Measurements from ENCODE around the gene C17orf50. TPM values are rescaled to one million over a fixed set of nuclear protein-coding genes. Genes with fewer than 3 reads are reported as not detected.

The C17orf50 gene
- total RNA-seq, 1 donor from 2014 or later = not detected

GRCh38 chr17:35765756-35766488 lies 5.2 kb downstream of the C17orf50 start:
- no peak overlapping the region for H3K4me3 ChIP-seq (ENCODE audit: low read length in 3 of 3)
- H3K9ac ChIP-seq (ENCODE audit: low read depth in 1 of 3, low read length in 3 of 3) = no peak overlapping the region
- H3K4me1 ChIP-seq (ENCODE audit: control insufficient read depth in 3 of 3, insufficient read depth in 3 of 3, low read length in 3 of 3) = peaks cover 9 to 15% (median 12%) of the 10 kb centered on the region in 3 donors
- H3K27ac ChIP-seq (ENCODE audit: low read depth, low read length) = no peak overlapping the region
- no peaks in the 10 kb centered on the region for H3K36me3 ChIP-seq (ENCODE audit: control insufficient read depth in 3 of 3, insufficient read depth in 3 of 3, low read length in 3 of 3)
- no peaks in the 10 kb centered on the region for H3K9me3 ChIP-seq (ENCODE audit: control insufficient read depth in 3 of 3, low read length in 3 of 3)
- no peaks in the 10 kb centered on the region for H3K27me3 ChIP-seq (ENCODE audit: control insufficient read depth in 3 of 3, insufficient read depth in 3 of 3, low read length in 3 of 3)

GRCh38 chr17:35766489-35766877 lies 5.8 kb downstream of the C17orf50 start:
- Histone ChIP-seq H3K9me3 (ENCODE audit: control insufficient read depth in 3 of 3, low read length in 3 of 3) (no peaks in the 10 kb centered on the region), H3K36me3 (ENCODE audit: control insufficient read depth in 3 of 3, insufficient read depth in 3 of 3, low read length in 3 of 3) (no peaks in the 10 kb centered on the region), H3K9ac (ENCODE audit: low read depth in 1 of 3, low read length in 3 of 3) (peak overlapping the region in 1 of 3 donors; percentile 3), H3K4me3 (ENCODE audit: low read length in 3 of 3) (no peak overlapping the region), H3K27me3 (ENCODE audit: control insufficient read depth in 3 of 3, insufficient read depth in 3 of 3, low read length in 3 of 3) (no peaks in the 10 kb centered on the region), H3K4me1 (ENCODE audit: control insufficient read depth in 3 of 3, insufficient read depth in 3 of 3, low read length in 3 of 3) (peaks cover 9 to 15% (median 12%) of the 10 kb centered on the region in 3 donors), H3K27ac (ENCODE audit: low read depth, low read length) (no peak overlapping the region)

- Histone ChIP-seq H3K4me3 (ENCODE audit: low read length in 3 of 3) (no peak overlapping the region), H3K4me1 (ENCODE audit: control insufficient read depth in 3 of 3, insufficient read depth in 3 of 3, low read length in 3 of 3) (peaks cover 9 to 15% (median 12%) of the 10 kb centered on the region in 3 donors), H3K9ac (ENCODE audit: low read depth in 1 of 3, low read length in 3 of 3) (no peak overlapping the region), H3K36me3 (ENCODE audit: control insufficient read depth in 3 of 3, insufficient read depth in 3 of 3, low read length in 3 of 3) (no peaks in the 10 kb centered on the region), H3K27ac (ENCODE audit: low read depth, low read length) (no peak overlapping the region), H3K9me3 (ENCODE audit: control insufficient read depth in 3 of 3, low read length in 3 of 3) (no peaks in the 10 kb centered on the region), H3K27me3 (ENCODE audit: control insufficient read depth in 3 of 3, insufficient read depth in 3 of 3, low read length in 3 of 3) (no peaks in the 10 kb centered on the region)
These were observed 6.3 kb downstream of the C17orf50 start for GRCh38 chr17:35766903-35767510.

GRCh38 chr17:35768797-35769196 lies 8.1 kb downstream of the C17orf50 start:
- Histone ChIP-seq H3K27me3 (ENCODE audit: control insufficient read depth in 3 of 3, insufficient read depth in 3 of 3, low read length in 3 of 3) (no peaks in the 10 kb centered on the region), H3K36me3 (ENCODE audit: control insufficient read depth in 3 of 3, insufficient read depth in 3 of 3, low read length in 3 of 3) (no peaks in the 10 kb centered on the region), H3K4me3 (ENCODE audit: low read length in 3 of 3) (no peak overlapping the region), H3K9me3 (ENCODE audit: control insufficient read depth in 3 of 3, low read length in 3 of 3) (no peaks in the 10 kb centered on the region), H3K9ac (ENCODE audit: low read depth in 1 of 3, low read length in 3 of 3) (no peak overlapping the region), H3K4me1 (ENCODE audit: control insufficient read depth in 3 of 3, insufficient read depth in 3 of 3, low read length in 3 of 3) (peaks cover 9 to 15% (median 11%) of the 10 kb centered on the region in 3 donors), H3K27ac (ENCODE audit: low read depth, low read length) (no peak overlapping the region)

GRCh38 chr17:35769895-35770486 lies 9.3 kb downstream of the C17orf50 start:
- H3K9me3 ChIP-seq (ENCODE audit: control insufficient read depth in 3 of 3, low read length in 3 of 3) = no peaks in the 10 kb centered on the region
- H3K27me3 ChIP-seq (ENCODE audit: control insufficient read depth in 3 of 3, insufficient read depth in 3 of 3, low read length in 3 of 3) = no peaks in the 10 kb centered on the region
- no peak overlapping the region for H3K27ac ChIP-seq (ENCODE audit: low read depth, low read length)
- peaks cover 4 to 13% (median 10%) of the 10 kb centered on the region in 3 donors for H3K4me1 ChIP-seq (ENCODE audit: control insufficient read depth in 3 of 3, insufficient read depth in 3 of 3, low read length in 3 of 3)
- H3K4me3 ChIP-seq (ENCODE audit: low read length in 3 of 3) = no peak overlapping the region
- no peaks in the 10 kb centered on the region for H3K36me3 ChIP-seq (ENCODE audit: control insufficient read depth in 3 of 3, insufficient read depth in 3 of 3, low read length in 3 of 3)
- no peak overlapping the region for H3K9ac ChIP-seq (ENCODE audit: low read depth in 1 of 3, low read length in 3 of 3)

GRCh38 chr17:35773129-35773528 lies 12.4 kb downstream of the C17orf50 start:
- no peak overlapping the region for H3K4me3 ChIP-seq (ENCODE audit: low read length in 3 of 3)
- H3K36me3 ChIP-seq (ENCODE audit: control insufficient read depth in 3 of 3, insufficient read depth in 3 of 3, low read length in 3 of 3) = no peaks in the 10 kb centered on the region
- H3K27ac ChIP-seq (ENCODE audit: low read depth, low read length) = no peak overlapping the region
- H3K9ac ChIP-seq (ENCODE audit: low read depth in 1 of 3, low read length in 3 of 3) = no peak overlapping the region
- H3K9me3 ChIP-seq (ENCODE audit: control insufficient read depth in 3 of 3, low read length in 3 of 3) = no peaks in the 10 kb centered on the region
- peaks cover 0 to 3% (median 0%) of the 10 kb centered on the region in 3 donors for H3K27me3 ChIP-seq (ENCODE audit: control insufficient read depth in 3 of 3, insufficient read depth in 3 of 3, low read length in 3 of 3)
- peaks cover 4 to 11% (median 8%) of the 10 kb centered on the region in 3 donors for H3K4me1 ChIP-seq (ENCODE audit: control insufficient read depth in 3 of 3, insufficient read depth in 3 of 3, low read length in 3 of 3)

GRCh38 chr17:35773679-35774425 lies 13.2 kb downstream of the C17orf50 start:
- Histone ChIP-seq H3K4me1 (ENCODE audit: control insufficient read depth in 3 of 3, insufficient read depth in 3 of 3, low read length in 3 of 3) (peaks cover 4 to 11% (median 8%) of the 10 kb centered on the region in 3 donors), H3K27ac (ENCODE audit: low read depth, low read length) (no peak overlapping the region), H3K9me3 (ENCODE audit: control insufficient read depth in 3 of 3, low read length in 3 of 3) (no peaks in the 10 kb centered on the region), H3K27me3 (ENCODE audit: control insufficient read depth in 3 of 3, insufficient read depth in 3 of 3, low read length in 3 of 3) (peaks cover 0 to 6% (median 0%) of the 10 kb centered on the region in 3 donors), H3K36me3 (ENCODE audit: control insufficient read depth in 3 of 3, insufficient read depth in 3 of 3, low read length in 3 of 3) (no peaks in the 10 kb centered on the region), H3K9ac (ENCODE audit: low read depth in 1 of 3, low read length in 3 of 3) (no peak overlapping the region), H3K4me3 (ENCODE audit: low read length in 3 of 3) (no peak overlapping the region)

- Histone ChIP-seq H3K4me1 (ENCODE audit: control insufficient read depth in 3 of 3, insufficient read depth in 3 of 3, low read length in 3 of 3) (peaks cover 4 to 11% (median 8%) of the 10 kb centered on the region in 3 donors), H3K9me3 (ENCODE audit: control insufficient read depth in 3 of 3, low read length in 3 of 3) (no peaks in the 10 kb centered on the region), H3K4me3 (ENCODE audit: low read length in 3 of 3) (no peak overlapping the region), H3K36me3 (ENCODE audit: control insufficient read depth in 3 of 3, insufficient read depth in 3 of 3, low read length in 3 of 3) (no peaks in the 10 kb centered on the region), H3K27me3 (ENCODE audit: control insufficient read depth in 3 of 3, insufficient read depth in 3 of 3, low read length in 3 of 3) (peaks cover 0 to 11% (median 0%) of the 10 kb centered on the region in 3 donors), H3K9ac (ENCODE audit: low read depth in 1 of 3, low read length in 3 of 3) (no peak overlapping the region), H3K27ac (ENCODE audit: low read depth, low read length) (no peak overlapping the region)
These were observed 13.8 kb downstream of the C17orf50 start for GRCh38 chr17:35774499-35774898.

GRCh38 chr17:35775039-35775438 lies 14.4 kb downstream of the C17orf50 start:
- no peaks in the 10 kb centered on the region for H3K9me3 ChIP-seq (ENCODE audit: control insufficient read depth in 3 of 3, low read length in 3 of 3)
- H3K36me3 ChIP-seq (ENCODE audit: control insufficient read depth in 3 of 3, insufficient read depth in 3 of 3, low read length in 3 of 3) = no peaks in the 10 kb centered on the region
- H3K4me1 ChIP-seq (ENCODE audit: control insufficient read depth in 3 of 3, insufficient read depth in 3 of 3, low read length in 3 of 3) = peaks cover 4 to 11% (median 8%) of the 10 kb centered on the region in 3 donors
- no peak overlapping the region for H3K27ac ChIP-seq (ENCODE audit: low read depth, low read length)
- H3K9ac ChIP-seq (ENCODE audit: low read depth in 1 of 3, low read length in 3 of 3) = no peak overlapping the region
- H3K4me3 ChIP-seq (ENCODE audit: low read length in 3 of 3) = no peak overlapping the region
- H3K27me3 ChIP-seq (ENCODE audit: control insufficient read depth in 3 of 3, insufficient read depth in 3 of 3, low read length in 3 of 3) = peaks cover 0 to 11% (median 2%) of the 10 kb centered on the region in 3 donors
